Measurements from ENCODE around the gene SCN2A. TPM values are rescaled to one million over a fixed set of nuclear protein-coding genes. Genes with fewer than 3 reads are reported as not detected.

The SCN2A gene
- total RNA-seq, 1 donor from 2014 or later, result 0.53 TPM

- DNase-seq (ENCODE audit: low spot score in 2 of 2), result no peak
- Histone ChIP-seq H3K27ac (no peak overlapping the region), H3K36me3 (no peaks in the 10 kb centered on the region), H3K4me1 (peaks cover 0 to 3% of the 10 kb centered on the region in 2 donors), H3K9me3 (no peaks in the 10 kb centered on the region), H3K4me3 (no peak overlapping the region), H3K27me3 (no peaks in the 10 kb centered on the region)
- TF ChIP-seq CTCF (IDR thresholded peaks at IDR 0.05), result no peak
- intact Hi-C loops (cut with DNase I), result no loop called here
Measured at GRCh38 chr2:165197346-165197745, 41.9 kb upstream of the SCN2A start.

- DNase-seq (ENCODE audit: low spot score in 2 of 2), result no peak
- Histone ChIP-seq H3K27ac (peak overlapping the region; percentile 24 to 57), H3K9me3 (no peaks in the 10 kb centered on the region), H3K27me3 (no peaks in the 10 kb centered on the region), H3K4me3 (no peak overlapping the region), H3K4me1 (peaks cover 0 to 3% of the 10 kb centered on the region in 2 donors), H3K36me3 (no peaks in the 10 kb centered on the region)
- intact Hi-C loops (cut with DNase I), result no loop called here
- TF ChIP-seq CTCF (IDR thresholded peaks at IDR 0.05), result no peak
Measured at GRCh38 chr2:165198181-165198580, 41.0 kb upstream of the SCN2A start.

GRCh38 chr2:165202239-165202638 is 37.0 kb upstream of the SCN2A start:
- H3K27ac ChIP-seq, result no peak overlapping the region
- intact Hi-C loops (cut with DNase I), result loop anchor here (5.0 to 10.0 kb wide), 2 partner anchors 210 to 467 kb away; no protein-coding TSS in a partner anchor
- no peaks in the 10 kb centered on the region for H3K27me3 ChIP-seq
- no peak for TF ChIP-seq CTCF (IDR thresholded peaks at IDR 0.05)
- H3K4me3 ChIP-seq, result no peak overlapping the region
- no peak for DNase-seq (ENCODE audit: low spot score in 2 of 2)
- peaks cover 0 to 3% of the 10 kb centered on the region in 2 donors for H3K4me1 ChIP-seq
- no peaks in the 10 kb centered on the region for H3K36me3 ChIP-seq
- H3K9me3 ChIP-seq, result no peaks in the 10 kb centered on the region

GRCh38 chr2:165203689-165204559 is 35.3 kb upstream of the SCN2A start, which contains the start of gene SCN3A:
SCN3A (minus strand) TSS chr2:165204050; CDS start chr2:165176394, 27,656 bp downstream.
- no peak for DNase-seq (ENCODE audit: low spot score in 2 of 2)
- TF ChIP-seq CTCF (IDR thresholded peaks at IDR 0.05), result peak; percentile 6 to 64 (median 54)
- no peaks in the 10 kb centered on the region for H3K36me3 ChIP-seq
- no peaks in the 10 kb centered on the region for H3K27me3 ChIP-seq
- H3K4me3 ChIP-seq, result peak within 1 kb of the TSS in 1 of 2 donors; percentile 21
- no peak within 1 kb of the TSS for H3K27ac ChIP-seq
- no peaks in the 10 kb centered on the region for H3K4me1 ChIP-seq
- intact Hi-C loops (cut with DNase I), result loop anchor here (1.0 to 10.0 kb wide), 3 partner anchors 189 to 469 kb away; no protein-coding TSS in a partner anchor
- H3K9me3 ChIP-seq, result no peaks in the 10 kb centered on the region

- H3K9me3 ChIP-seq, result no peaks in the 10 kb centered on the region
- intact Hi-C loops (cut with DNase I), result loop anchor here (10.0 kb wide), 1 partner anchor 471 kb away; no protein-coding TSS in a partner anchor
- H3K36me3 ChIP-seq, result no peaks in the 10 kb centered on the region
- DNase-seq (ENCODE audit: low spot score in 2 of 2), result no peak
- no peak overlapping the region for H3K27ac ChIP-seq
- no peak overlapping the region for H3K4me3 ChIP-seq
- TF ChIP-seq CTCF (IDR thresholded peaks at IDR 0.05), result no peak
- H3K27me3 ChIP-seq, result no peaks in the 10 kb centered on the region
- H3K4me1 ChIP-seq, result no peaks in the 10 kb centered on the region
Measured at GRCh38 chr2:165205865-165206264, 33.3 kb upstream of the SCN2A start.
